GM23338 (cell line): ENCODE data around the gene PSORS1C1. TPM values are rescaled to one million over a fixed set of nuclear protein-coding genes. Genes with fewer than 3 reads are reported as not detected.

ENCODE experiments used
- ATAC-seq: fragments of 200-7000 bp; cut with Tn5 transposase; 3 replicates; pipeline ENCODE4 v1.9.1; 2020
- DNase-seq: peaks from one replicate; pipeline ENCODE4 v3.0.0-alpha.2; 2015; ENCODE audit warnings: low spot score
- H2AFZ ChIP-seq: fragments of 200-600 bp; sonication (generic); 2 replicates; pipeline ENCODE4 v1.8.0; 2016; ENCODE audit warnings: antibody characterized with exemption, mild to moderate bottlenecking, moderate library complexity
- H3F3A ChIP-seq: fragments of 200-600 bp; sonication (generic); replicated peaks from 2 replicates; pipeline ENCODE4 v1.8.0; 2017; ENCODE audit warnings: antibody characterized with exemption, mixed run types, low read depth
- H3K27ac ChIP-seq: fragments of 200-600 bp; sonication (generic); 2 replicates; pipeline ENCODE4 v1.6.1; 2016; ENCODE audit warnings: low read depth
- H3K27me3 ChIP-seq: fragments of 200-600 bp; sonication (generic); 2 replicates; pipeline ENCODE4 v1.8.0; 2016; ENCODE audit warnings: mild to moderate bottlenecking, mixed run types, moderate library complexity; ENCODE audit not compliant: insufficient read depth
- H3K36me3 ChIP-seq: fragments of 200-600 bp; sonication (generic); 2 replicates; pipeline ENCODE4 v1.8.0; 2016; ENCODE audit warnings: mild to moderate bottlenecking; ENCODE audit not compliant: insufficient read depth
- H3K4me1 ChIP-seq: fragments of 200-600 bp; sonication (generic); 2 replicates; pipeline ENCODE4 v1.8.0; 2016; ENCODE audit warnings: mild to moderate bottlenecking, moderate library complexity; ENCODE audit not compliant: insufficient read depth
- H3K4me2 ChIP-seq: fragments of 200-600 bp; sonication (generic); 2 replicates; pipeline ENCODE4 v1.7.1; 2017; ENCODE audit warnings: mixed run types
- H3K4me3 ChIP-seq: fragments of 200-600 bp; sonication (generic); 2 replicates; pipeline ENCODE4 v1.6.1; 2016; ENCODE audit warnings: mixed run types
- H3K79me2 ChIP-seq: fragments of 200-600 bp; sonication (generic); replicated peaks from 2 replicates; pipeline ENCODE4 v1.8.0; 2017; ENCODE audit warnings: mild to moderate bottlenecking; ENCODE audit not compliant: insufficient read depth
- H3K9me2 ChIP-seq: fragments of 200-600 bp; sonication (generic); 2 replicates; pipeline ENCODE4 v1.8.0; 2017; ENCODE audit not compliant: insufficient read depth
- H4K20me1 ChIP-seq: fragments of 200-600 bp; sonication (generic); replicated peaks from 2 replicates; pipeline ENCODE4 v1.8.0; 2017; ENCODE audit warnings: mild to moderate bottlenecking; ENCODE audit not compliant: insufficient read depth
- H3K27ac Mint-ChIP-seq: 2 replicates; pipeline ENCODE4 v1.8.0; 2020; ENCODE audit warnings: inconsistent platforms, mild to moderate bottlenecking, moderate library complexity, mixed read lengths
- H3K27me3 Mint-ChIP-seq: 3 replicates; pipeline ENCODE4 v1.8.0; 2022; ENCODE audit warnings: low read depth, mild to moderate bottlenecking, moderate library complexity, mixed read lengths, inconsistent platforms; ENCODE audit not compliant: insufficient read depth, poor library complexity
- H3K36me3 Mint-ChIP-seq: 3 replicates; pipeline ENCODE4 v1.8.0; 2021; ENCODE audit warnings: low read depth, mild to moderate bottlenecking, inconsistent platforms, moderate library complexity, mixed read lengths
- H3K4me1 Mint-ChIP-seq: 3 replicates; pipeline ENCODE4 v1.8.0; 2020; ENCODE audit warnings: mild to moderate bottlenecking, inconsistent platforms, mixed read lengths
- H3K4me3 Mint-ChIP-seq: 3 replicates; pipeline ENCODE4 v1.8.0; 2021; ENCODE audit warnings: moderate library complexity, mild to moderate bottlenecking, inconsistent platforms, mixed read lengths
- H3K9me3 Mint-ChIP-seq: 3 replicates; pipeline ENCODE4 v1.8.0; 2020; ENCODE audit warnings: moderate library complexity, mild to moderate bottlenecking, inconsistent platforms, mixed read lengths
- EZH2 ChIP-seq: fragments of 200-600 bp; sonication (generic); IDR thresholded peaks from one replicate; pipeline ENCODE4 v1.8.0; 2017; ENCODE audit warnings: antibody characterized with exemption, mild to moderate bottlenecking, low read depth; ENCODE audit not compliant: unreplicated experiment
- EZH2phosphoT487 ChIP-seq: fragments of 200-600 bp; sonication (generic); IDR thresholded peaks from one replicate; pipeline ENCODE4 v1.8.1; 2018; ENCODE audit warnings: antibody characterized with exemption; ENCODE audit not compliant: unreplicated experiment
- JUNB ChIP-seq: IDR thresholded peaks from one replicate; pipeline ENCODE4 v1.6.1; 2016; ENCODE audit warnings: antibody characterized with exemption; ENCODE audit not compliant: unreplicated experiment
- NANOG ChIP-seq: IDR thresholded peaks from 2 replicates; pipeline ENCODE4 v1.6.1; 2016; ENCODE audit warnings: antibody characterized with exemption, borderline replicate concordance
- polyA plus RNA-seq: library from polyadenylated mRNA; unstranded; fragments of >200 nt; fragmentation: Nextera tagmentation; extraction: Ambion mirVana; gene quantifications from 2 replicates; pipeline ENCODE4 v1.2.1, GENCODE V29; 2016
- total RNA-seq: library from RNA; depleted of rRNA; stranded (reverse); fragments of >200 nt; shearing (Covaris generic); gene quantifications from 2 replicates; pipeline ENCODE4 v1.2.3, GENCODE V29; 2014
- TF ChIP-seq, protein P1 (sequence below): IDR thresholded peaks from 2 replicates; pipeline ENCODE4 v1.6.1; 2016; ENCODE audit warnings: antibody characterized with exemption
- TF ChIP-seq, protein P2 (sequence below), 2 experiments: fragments of 200-600 bp in 1 of 2; sonication (generic) in 1 of 2; conservative IDR thresholded peaks; 2 replicates each; pipeline versions ENCODE4 v1.5.1 to v1.6.1; 2016 to 2017; ENCODE audit warnings: antibody characterized with exemption in 2 of 2, low read depth in 2 of 2, mild to moderate bottlenecking in 2 of 2, moderate library complexity in 1 of 2
- TF ChIP-seq, protein P3 (sequence below): IDR thresholded peaks from one replicate; pipeline ENCODE4 v1.6.1; 2018; ENCODE audit warnings: antibody characterized with exemption; ENCODE audit not compliant: unreplicated experiment

Gene PSORS1C1
- total and polyA plus RNA-seq, 2 experiments from 2014 or later: not detected

DNA sequence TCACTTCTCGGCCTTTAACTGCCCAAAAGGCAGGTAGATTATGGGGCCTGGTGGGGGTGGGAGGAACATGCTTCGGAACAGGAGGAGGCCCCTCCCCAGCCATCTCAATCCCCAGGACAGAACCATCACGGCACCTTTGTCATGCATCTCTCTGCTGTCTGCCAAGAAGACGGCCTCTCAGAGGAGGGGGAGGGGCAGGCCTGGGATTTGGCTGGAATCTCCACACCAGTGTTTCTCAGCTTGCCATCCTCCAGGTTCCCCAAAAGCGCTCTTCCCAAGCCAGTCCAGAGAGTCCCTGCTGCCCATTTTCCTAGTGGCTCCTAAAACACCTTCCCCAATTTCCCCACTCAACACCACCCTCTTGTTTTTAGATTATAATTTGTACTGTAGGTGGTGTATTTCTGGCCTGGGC lies 58.4 kb downstream of the PSORS1C1 start (continued):
- TF ChIP-seq, protein P1, sequence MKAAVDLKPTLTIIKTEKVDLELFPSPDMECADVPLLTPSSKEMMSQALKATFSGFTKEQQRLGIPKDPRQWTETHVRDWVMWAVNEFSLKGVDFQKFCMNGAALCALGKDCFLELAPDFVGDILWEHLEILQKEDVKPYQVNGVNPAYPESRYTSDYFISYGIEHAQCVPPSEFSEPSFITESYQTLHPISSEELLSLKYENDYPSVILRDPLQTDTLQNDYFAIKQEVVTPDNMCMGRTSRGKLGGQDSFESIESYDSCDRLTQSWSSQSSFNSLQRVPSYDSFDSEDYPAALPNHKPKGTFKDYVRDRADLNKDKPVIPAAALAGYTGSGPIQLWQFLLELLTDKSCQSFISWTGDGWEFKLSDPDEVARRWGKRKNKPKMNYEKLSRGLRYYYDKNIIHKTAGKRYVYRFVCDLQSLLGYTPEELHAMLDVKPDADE: 0 out of 2 replicates have a peak, but pooled peaks have one; percentile 12
- TF ChIP-seq JUNB: no peak
- TF ChIP-seq NANOG: peak; percentile 96
- no peak for TF ChIP-seq EZH2

DNA sequence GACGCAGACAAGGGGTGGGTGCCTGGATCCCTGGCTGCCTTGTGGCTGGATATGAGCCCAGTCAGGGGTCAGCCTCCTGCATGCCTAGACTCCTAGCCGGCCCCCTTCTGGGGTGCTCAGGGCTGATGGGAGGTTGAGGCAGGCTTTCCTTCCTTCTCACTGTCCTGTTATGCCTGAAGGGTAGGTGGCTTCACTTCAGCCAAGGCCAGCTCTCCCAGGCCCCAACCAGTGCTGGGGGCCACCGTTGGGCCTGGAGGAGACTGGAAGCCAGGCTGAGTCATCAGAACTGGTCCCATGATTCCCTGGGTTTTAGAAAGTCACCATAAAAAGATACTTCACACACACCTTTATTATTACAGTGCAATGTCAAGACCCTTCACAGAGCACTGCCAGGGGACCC lies 58.8 kb downstream of the PSORS1C1 start:
- Histone ChIP-seq H4K20me1 (peaks cover 19% of the 10 kb centered on the region), H3K4me3 (peak overlapping the region; percentile 100), H3K27ac (peak overlapping the region; percentile 100), H3K36me3 (0 out of 2 replicates have a peak, but pooled peaks cover 2% of the 10 kb centered on the region), H3K9me2 (no peaks in the 10 kb centered on the region), H3K79me2 (peaks cover 47% of the 10 kb centered on the region), H2AFZ (no peak overlapping the region), H3F3A (peaks cover 20% of the 10 kb centered on the region), H3K4me2 (peak overlapping the region; percentile 88), H3K27me3 (no peaks in the 10 kb centered on the region), H3K4me1 (peaks cover 41% of the 10 kb centered on the region)
- ATAC-seq: no peak
- Mint-ChIP-seq H3K27ac (peak overlapping the region; percentile 97), H3K27me3 (peaks cover 36% of the 10 kb centered on the region), H3K9me3 (no peaks in the 10 kb centered on the region; the same call in 2 of the 3 replicates), H3K4me1 (peaks cover 50% of the 10 kb centered on the region), H3K4me3 (peak overlapping the region; percentile 86), H3K36me3 (peaks cover 21% of the 10 kb centered on the region)
- TF ChIP-seq, protein P2, sequence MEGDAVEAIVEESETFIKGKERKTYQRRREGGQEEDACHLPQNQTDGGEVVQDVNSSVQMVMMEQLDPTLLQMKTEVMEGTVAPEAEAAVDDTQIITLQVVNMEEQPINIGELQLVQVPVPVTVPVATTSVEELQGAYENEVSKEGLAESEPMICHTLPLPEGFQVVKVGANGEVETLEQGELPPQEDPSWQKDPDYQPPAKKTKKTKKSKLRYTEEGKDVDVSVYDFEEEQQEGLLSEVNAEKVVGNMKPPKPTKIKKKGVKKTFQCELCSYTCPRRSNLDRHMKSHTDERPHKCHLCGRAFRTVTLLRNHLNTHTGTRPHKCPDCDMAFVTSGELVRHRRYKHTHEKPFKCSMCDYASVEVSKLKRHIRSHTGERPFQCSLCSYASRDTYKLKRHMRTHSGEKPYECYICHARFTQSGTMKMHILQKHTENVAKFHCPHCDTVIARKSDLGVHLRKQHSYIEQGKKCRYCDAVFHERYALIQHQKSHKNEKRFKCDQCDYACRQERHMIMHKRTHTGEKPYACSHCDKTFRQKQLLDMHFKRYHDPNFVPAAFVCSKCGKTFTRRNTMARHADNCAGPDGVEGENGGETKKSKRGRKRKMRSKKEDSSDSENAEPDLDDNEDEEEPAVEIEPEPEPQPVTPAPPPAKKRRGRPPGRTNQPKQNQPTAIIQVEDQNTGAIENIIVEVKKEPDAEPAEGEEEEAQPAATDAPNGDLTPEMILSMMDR (conservative IDR thresholded peaks at IDR 0.05; ENCODE audit: low read depth in 2 of 2): no peak
- TF ChIP-seq JUNB (no peak), EZH2phosphoT487 (no peak)
- DNase-seq: no peak

DNA sequence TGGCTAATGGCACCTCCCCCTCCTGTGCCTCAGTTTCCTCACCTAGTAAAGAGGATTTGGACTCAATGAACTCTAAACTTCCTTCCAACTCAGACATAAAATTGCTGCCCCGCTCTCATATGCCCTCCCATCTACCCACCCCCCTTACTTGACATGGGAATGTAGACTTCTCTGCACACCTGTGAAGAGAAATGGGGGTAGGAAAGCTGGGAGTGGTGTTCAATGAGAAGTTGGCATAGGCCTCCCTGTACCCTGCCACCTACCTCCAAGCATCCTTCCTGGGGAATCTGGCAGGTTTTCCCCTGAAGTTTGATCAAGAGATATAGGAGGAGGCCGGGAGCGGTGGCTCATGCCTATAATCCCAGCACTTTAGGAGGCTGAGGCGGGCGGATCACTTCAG lies 59.8 kb downstream of the PSORS1C1 start:
- no peaks in the 10 kb centered on the region for H3K27me3 ChIP-seq
- H3K79me2 ChIP-seq: peaks cover 37% of the 10 kb centered on the region
- peak overlapping the region; percentile 88 for H3K4me2 ChIP-seq
- H3K27me3 Mint-ChIP-seq: peaks cover 38% of the 10 kb centered on the region
- no peaks in the 10 kb centered on the region; the same call in 2 of the 3 replicates for H3K9me3 Mint-ChIP-seq
- H3K27ac Mint-ChIP-seq: peak overlapping the region; percentile 97
- H3K4me3 ChIP-seq: no peak overlapping the region
- ATAC-seq (no peak), DNase-seq (no peak)
- no peaks in the 10 kb centered on the region for H3K9me2 ChIP-seq
- H3K4me1 ChIP-seq: peaks cover 41% of the 10 kb centered on the region
- peaks cover 17% of the 10 kb centered on the region for H3F3A ChIP-seq
- no peaks in the 10 kb centered on the region for H3K36me3 ChIP-seq
- H4K20me1 ChIP-seq: peaks cover 9% of the 10 kb centered on the region
- peaks cover 12% of the 10 kb centered on the region for H3K36me3 Mint-ChIP-seq
- H3K27ac ChIP-seq: peak overlapping the region; percentile 100
- peak overlapping the region; percentile 86; the same call in 2 of the 3 replicates for H3K4me3 Mint-ChIP-seq
- H3K4me1 Mint-ChIP-seq: peaks cover 59% of the 10 kb centered on the region
- no peak overlapping the region for H2AFZ ChIP-seq
- TF ChIP-seq, protein P3, sequence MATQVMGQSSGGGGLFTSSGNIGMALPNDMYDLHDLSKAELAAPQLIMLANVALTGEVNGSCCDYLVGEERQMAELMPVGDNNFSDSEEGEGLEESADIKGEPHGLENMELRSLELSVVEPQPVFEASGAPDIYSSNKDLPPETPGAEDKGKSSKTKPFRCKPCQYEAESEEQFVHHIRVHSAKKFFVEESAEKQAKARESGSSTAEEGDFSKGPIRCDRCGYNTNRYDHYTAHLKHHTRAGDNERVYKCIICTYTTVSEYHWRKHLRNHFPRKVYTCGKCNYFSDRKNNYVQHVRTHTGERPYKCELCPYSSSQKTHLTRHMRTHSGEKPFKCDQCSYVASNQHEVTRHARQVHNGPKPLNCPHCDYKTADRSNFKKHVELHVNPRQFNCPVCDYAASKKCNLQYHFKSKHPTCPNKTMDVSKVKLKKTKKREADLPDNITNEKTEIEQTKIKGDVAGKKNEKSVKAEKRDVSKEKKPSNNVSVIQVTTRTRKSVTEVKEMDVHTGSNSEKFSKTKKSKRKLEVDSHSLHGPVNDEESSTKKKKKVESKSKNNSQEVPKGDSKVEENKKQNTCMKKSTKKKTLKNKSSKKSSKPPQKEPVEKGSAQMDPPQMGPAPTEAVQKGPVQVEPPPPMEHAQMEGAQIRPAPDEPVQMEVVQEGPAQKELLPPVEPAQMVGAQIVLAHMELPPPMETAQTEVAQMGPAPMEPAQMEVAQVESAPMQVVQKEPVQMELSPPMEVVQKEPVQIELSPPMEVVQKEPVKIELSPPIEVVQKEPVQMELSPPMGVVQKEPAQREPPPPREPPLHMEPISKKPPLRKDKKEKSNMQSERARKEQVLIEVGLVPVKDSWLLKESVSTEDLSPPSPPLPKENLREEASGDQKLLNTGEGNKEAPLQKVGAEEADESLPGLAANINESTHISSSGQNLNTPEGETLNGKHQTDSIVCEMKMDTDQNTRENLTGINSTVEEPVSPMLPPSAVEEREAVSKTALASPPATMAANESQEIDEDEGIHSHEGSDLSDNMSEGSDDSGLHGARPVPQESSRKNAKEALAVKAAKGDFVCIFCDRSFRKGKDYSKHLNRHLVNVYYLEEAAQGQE: no peak
- no peak for TF ChIP-seq JUNB
